ENCODE measurements around the gene FCHO2. TPM values are rescaled to one million over a fixed set of nuclear protein-coding genes. Genes with fewer than 3 reads are reported as not detected.

FCHO2 gene
- total RNA-seq, 1 experiment from 2014 or later, result 36.5 TPM

GRCh38 chr5:73115399-73116051 is 159.7 kb downstream of the FCHO2 start:
- H3K4me1 Mint-ChIP-seq (ENCODE audit: low read depth, unreplicated experiment), result peaks cover 76% of the 10 kb centered on the region
- peaks cover 20% of the 10 kb centered on the region for H3K36me3 Mint-ChIP-seq (ENCODE audit: insufficient read depth, unreplicated experiment)
- CTCF ChIA-PET, result interaction anchor here (0.8 to 1.8 kb wide), 6 partner anchors 19 to 101 kb away, joined by 3 to 6 read pairs (median 4); no protein-coding TSS in a partner anchor
- DNase-seq, result no peak
- BruUV-seq (replicated peaks), result no TSS peak
- H3K4me3 Mint-ChIP-seq (ENCODE audit: low read depth, unreplicated experiment), result no peak overlapping the region
- TF ChIP-seq CTCF (IDR thresholded peaks at IDR 0.05; ENCODE audit: unreplicated experiment), result no peak
- H3K27ac Mint-ChIP-seq (ENCODE audit: unreplicated experiment), result no peak overlapping the region
- H3K9me3 Mint-ChIP-seq (ENCODE audit: low read depth, unreplicated experiment), result peaks cover 9% of the 10 kb centered on the region
- no peaks in the 10 kb centered on the region for H3K27me3 Mint-ChIP-seq (ENCODE audit: unreplicated experiment)
- intact Hi-C loops (cut with micrococcal nuclease; ENCODE audit: unreplicated experiment), result loop anchor here (5.0 to 10.0 kb wide), 2 partner anchors 33 to 179 kb away; no protein-coding TSS in a partner anchor

- Mint-ChIP-seq H3K4me1 (ENCODE audit: low read depth, unreplicated experiment) (peaks cover 81% of the 10 kb centered on the region), H3K9me3 (ENCODE audit: low read depth, unreplicated experiment) (peaks cover 9% of the 10 kb centered on the region), H3K4me3 (ENCODE audit: low read depth, unreplicated experiment) (no peak overlapping the region), H3K27ac (ENCODE audit: unreplicated experiment) (no peak overlapping the region), H3K27me3 (ENCODE audit: unreplicated experiment) (no peaks in the 10 kb centered on the region), H3K36me3 (ENCODE audit: insufficient read depth, unreplicated experiment) (peaks cover 30% of the 10 kb centered on the region)
- no peak for TF ChIP-seq CTCF (IDR thresholded peaks at IDR 0.05; ENCODE audit: unreplicated experiment)
- CTCF ChIA-PET, result interaction anchor here (1.0 to 1.8 kb wide), 2 partner anchors 20 to 100 kb away, joined by 3 to 5 read pairs; no protein-coding TSS in a partner anchor
- intact Hi-C loops (cut with micrococcal nuclease; ENCODE audit: unreplicated experiment), result loop anchor here (5.0 to 10.0 kb wide), 2 partner anchors 34 to 178 kb away; no protein-coding TSS in a partner anchor
- no TSS peak for BruUV-seq (replicated peaks)
- no peak for DNase-seq
Measured at GRCh38 chr5:73116506-73116905, 160.7 kb downstream of the FCHO2 start.

- no peak overlapping the region for H3K4me3 Mint-ChIP-seq (ENCODE audit: low read depth, unreplicated experiment)
- no peak overlapping the region for H3K27ac Mint-ChIP-seq (ENCODE audit: unreplicated experiment)
- CTCF ChIA-PET, result no interaction called here
- H3K36me3 Mint-ChIP-seq (ENCODE audit: insufficient read depth, unreplicated experiment), result peaks cover 36% of the 10 kb centered on the region
- H3K27me3 Mint-ChIP-seq (ENCODE audit: unreplicated experiment), result no peaks in the 10 kb centered on the region
- H3K4me1 Mint-ChIP-seq (ENCODE audit: low read depth, unreplicated experiment), result peaks cover 85% of the 10 kb centered on the region
- peaks cover 9% of the 10 kb centered on the region for H3K9me3 Mint-ChIP-seq (ENCODE audit: low read depth, unreplicated experiment)
- no TSS peak for BruUV-seq (replicated peaks)
- no peak for DNase-seq
- intact Hi-C loops (cut with micrococcal nuclease; ENCODE audit: unreplicated experiment), result loop anchor here (5.0 to 10.0 kb wide), 2 partner anchors 35 to 178 kb away; no protein-coding TSS in a partner anchor
- no peak for TF ChIP-seq CTCF (IDR thresholded peaks at IDR 0.05; ENCODE audit: unreplicated experiment)
Measured at GRCh38 chr5:73117088-73117740, 161.4 kb downstream of the FCHO2 start.

GRCh38 chr5:73118391-73118973 is 162.6 kb downstream of the FCHO2 start:
- intact Hi-C loops (cut with micrococcal nuclease; ENCODE audit: unreplicated experiment), result loop anchor here (5.0 to 10.0 kb wide), 2 partner anchors 36 to 176 kb away; no protein-coding TSS in a partner anchor
- DNase-seq, result peak; percentile 43

More at GRCh38 chr5:73118391-73118973, 162.6 kb downstream of the FCHO2 start:
- H3K9me3 Mint-ChIP-seq (ENCODE audit: low read depth, unreplicated experiment), result peaks cover 5% of the 10 kb centered on the region
- no peaks in the 10 kb centered on the region for H3K27me3 Mint-ChIP-seq (ENCODE audit: unreplicated experiment)
- no TSS peak for BruUV-seq (replicated peaks)
- H3K4me3 Mint-ChIP-seq (ENCODE audit: low read depth, unreplicated experiment), result peak overlapping the region; percentile 81
- CTCF ChIA-PET, result interaction anchor here (0.6 kb wide), 1 partner anchor 83 kb away, joined by 6 read pairs; no protein-coding TSS in a partner anchor
- H3K27ac Mint-ChIP-seq (ENCODE audit: unreplicated experiment), result peak overlapping the region; percentile 92
- no peak for TF ChIP-seq CTCF (IDR thresholded peaks at IDR 0.05; ENCODE audit: unreplicated experiment)
- H3K36me3 Mint-ChIP-seq (ENCODE audit: insufficient read depth, unreplicated experiment), result peaks cover 41% of the 10 kb centered on the region
- peaks cover 80% of the 10 kb centered on the region for H3K4me1 Mint-ChIP-seq (ENCODE audit: low read depth, unreplicated experiment)

Measured in Calu3 (cell line).